HepG2 (cell line): Measurements from ENCODE around the gene ABCB9. TPM values are rescaled to one million over a fixed set of nuclear protein-coding genes. Genes with fewer than 3 reads are reported as not detected.
A peak's percentile ranks its signal among the peaks of the same experiment; 100 is the strongest.

Experiments
- CBX5 ChIP-seq: sonication (generic); formaldehyde crosslinking; IDR thresholded peaks from 2 replicates; pipeline ENCODE4 v1.4.0; 2020; ENCODE audit warnings: missing genetic modification reagents, borderline replicate concordance
- FOXK2 ChIP-seq: fragments of 450-650 bp; IDR thresholded peaks from 2 replicates; pipeline ENCODE4 v1.6.1; 2016
- HNF4A ChIP-seq: sonication (generic); formaldehyde crosslinking; IDR thresholded peaks from 2 replicates; pipeline ENCODE4 v1.4.0; 2020; ENCODE audit warnings: missing genetic modification reagents
- IRF2 ChIP-seq: IDR thresholded peaks from 2 replicates; pipeline ENCODE4 v1.6.1; 2018; ENCODE audit warnings: missing genetic modification reagents, missing compliant biosample characterization
- KAT8 ChIP-seq: IDR thresholded peaks from 2 replicates; pipeline ENCODE4 v1.6.1; 2016; ENCODE audit warnings: missing genetic modification reagents, missing compliant biosample characterization
- MBD4 ChIP-seq: IDR thresholded peaks from 2 replicates; pipeline ENCODE4 v1.6.1; 2012; ENCODE audit warnings: low read length, inconsistent platforms, borderline replicate concordance
- NRL ChIP-seq: sonication (generic); formaldehyde crosslinking; IDR thresholded peaks from 2 replicates; pipeline ENCODE4 v1.5.0; 2020; ENCODE audit warnings: missing genetic modification reagents, mild to moderate bottlenecking, moderate library complexity, borderline replicate concordance
- POLR2G ChIP-seq: fragments of 200-400 bp; formaldehyde crosslinking; IDR thresholded peaks from 2 replicates; pipeline ENCODE4 v1.6.1; 2018; ENCODE audit warnings: mild to moderate bottlenecking, low read depth, low read length, moderate library complexity
- SALL2 ChIP-seq: sonication (generic); formaldehyde crosslinking; IDR thresholded peaks from 2 replicates; pipeline ENCODE4 v1.8.1; 2023; ENCODE audit warnings: mild to moderate bottlenecking, missing genetic modification reagents, inconsistent platforms
- ZBTB1 ChIP-seq: sonication (generic); formaldehyde crosslinking; IDR thresholded peaks from 2 replicates; pipeline ENCODE4 v1.4.0; 2020; ENCODE audit warnings: missing genetic modification reagents, borderline replicate concordance
- ZNF20 ChIP-seq: sonication (generic); formaldehyde crosslinking; IDR thresholded peaks from 2 replicates; pipeline ENCODE4 v1.4.0; 2020; ENCODE audit warnings: mild to moderate bottlenecking, moderate library complexity, missing genetic modification reagents
- ZNF296 ChIP-seq: sonication (generic); formaldehyde crosslinking; conservative IDR thresholded peaks from 2 replicates; pipeline ENCODE4 v1.5.0; 2020; ENCODE audit warnings: mild to moderate bottlenecking, missing genetic modification reagents
- ZNF343 ChIP-seq: sonication (generic); formaldehyde crosslinking; IDR thresholded peaks from 2 replicates; pipeline ENCODE4 v1.4.0; 2020; ENCODE audit warnings: mild to moderate bottlenecking, missing genetic modification reagents
- ZNF484 ChIP-seq: sonication (generic); formaldehyde crosslinking; IDR thresholded peaks from 2 replicates; pipeline ENCODE4 v1.5.1; 2020; ENCODE audit warnings: mild to moderate bottlenecking, low read depth, missing genetic modification reagents, borderline replicate concordance
- ZNF761 ChIP-seq: sonication (generic); formaldehyde crosslinking; conservative IDR thresholded peaks from 2 replicates; pipeline ENCODE4 v1.4.0; 2020; ENCODE audit warnings: mild to moderate bottlenecking, missing genetic modification reagents
- ZNF850 ChIP-seq: sonication (generic); formaldehyde crosslinking; conservative IDR thresholded peaks from 2 replicates; pipeline ENCODE4 v1.9.0; 2021; ENCODE audit warnings: mild to moderate bottlenecking, missing genetic modification reagents
- polyA plus RNA-seq, 8 experiments: library from polyadenylated mRNA; depleted of rRNA in 3 of 8; stranded (reverse) in 7 of 8; unstranded in 1 of 8; fragments of >200 nt; fragmentation: Illumina TruSeq in 4 of 8; extraction: Trizol in 4 of 8; gene quantifications; 2 replicates each; pipeline versions ENCODE4 v1.2.1 to v1.2.3, GENCODE V29; 2011 to 2016; ENCODE audit warnings: low read depth in 4 of 8, missing spikeins in 1 of 8, mixed read lengths in 1 of 8; ENCODE audit not compliant: insufficient read depth in 1 of 8
- total RNA-seq, 5 experiments: library from RNA; depleted of rRNA; stranded (reverse); fragments of >200 nt; fragmentation: Illumina TruSeq; extraction: Trizol; gene quantifications; 2 replicates each; pipeline ENCODE4 v1.2.3, GENCODE V29; 2016; ENCODE audit warnings: low read depth in 1 of 5
- TF ChIP-seq, protein P1 (sequence below): sonication (generic); formaldehyde crosslinking; IDR thresholded peaks from 2 replicates; pipeline ENCODE4 v1.5.1; 2020; ENCODE audit warnings: mild to moderate bottlenecking, missing genetic modification reagents
- TF ChIP-seq, protein P2 (sequence below): sonication (generic); formaldehyde crosslinking; IDR thresholded peaks from 2 replicates; pipeline ENCODE4 v1.4.0; 2020; ENCODE audit warnings: mild to moderate bottlenecking, missing genetic modification reagents
- TF ChIP-seq, protein P3 (sequence below): sonication (generic); formaldehyde crosslinking; IDR thresholded peaks from 2 replicates; pipeline ENCODE4 v1.8.1; 2023; ENCODE audit warnings: missing genetic modification reagents, inconsistent platforms, borderline replicate concordance
- TF ChIP-seq, protein P4 (sequence below): sonication (generic); formaldehyde crosslinking; IDR thresholded peaks from 2 replicates; pipeline ENCODE4 v1.8.0; 2022; ENCODE audit warnings: missing genetic modification reagents, mild to moderate bottlenecking, moderate library complexity, borderline replicate concordance
- TF ChIP-seq, protein P5 (sequence below): IDR thresholded peaks from 2 replicates; pipeline ENCODE4 v1.6.1; 2016; ENCODE audit warnings: missing compliant biosample characterization, missing genetic modification reagents, borderline replicate concordance

ABCB9 gene
- total and polyA plus RNA-seq, 2 of the 13 experiments (the other 11 are each of a cell fraction or from before 2014, with no cell fraction given): 5.1 to 6.0 TPM

DNA sequence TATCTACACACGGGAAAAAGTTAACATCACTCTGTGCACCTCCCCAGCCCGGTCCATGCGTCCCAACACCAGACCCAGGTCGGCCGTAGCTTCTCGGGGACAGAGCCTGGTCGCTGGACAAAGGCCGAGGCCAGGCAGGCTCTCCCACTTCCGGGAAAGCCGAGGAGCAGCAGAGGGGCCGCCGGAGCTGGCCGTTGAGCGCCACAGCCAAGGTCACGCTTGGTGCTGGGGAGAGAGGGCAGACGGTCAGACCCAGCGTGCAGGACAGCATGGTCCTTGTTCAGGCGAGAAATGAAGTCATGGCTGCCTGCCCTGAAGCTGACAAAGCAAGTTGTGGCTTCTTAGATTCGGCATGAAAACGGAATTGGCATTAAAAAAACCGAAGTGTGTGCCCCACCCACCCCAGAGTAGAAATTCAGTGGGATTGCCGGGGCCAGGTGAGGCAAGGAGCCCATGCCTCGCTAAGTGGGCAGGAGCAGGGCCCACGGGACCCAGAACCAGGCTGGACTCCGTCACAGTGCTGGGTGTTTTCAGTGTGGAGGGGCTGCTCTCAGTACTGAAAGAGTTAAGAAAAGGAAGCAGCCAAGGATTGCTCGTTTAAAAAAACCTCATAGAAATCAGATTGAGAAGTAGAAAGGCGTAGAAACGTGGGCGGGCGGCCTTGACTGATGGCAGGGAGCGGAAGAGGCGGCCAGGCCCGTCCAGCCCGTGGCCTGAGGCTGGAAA is 18.5 kb upstream of the ABCB9 start (continued):
- TF ChIP-seq ZNF343 (CRISPR knock-in tag) (no peak), ZBTB1 (CRISPR knock-in tag) (no peak), ZNF20 (no peak), CBX5 (peak; percentile 75; the same call in 1 of the 2 replicates), NRL (CRISPR knock-in tag) (no peak; the same call in 1 of the 2 replicates), POLR2G (peak; percentile 66; the same call in 1 of the 2 replicates), IRF2 (CRISPR knock-in tag) (peak; percentile 87), SALL2 (no peak), ZNF761 (no peak), ZNF850 (CRISPR knock-in tag) (no peak), MBD4 (no peak), KAT8 (peak; percentile 86), ZNF484 (no peak), FOXK2 (no peak), HNF4A (CRISPR knock-in tag) (peak; percentile 77), ZNF296 (CRISPR knock-in tag) (0 out of 2 replicates have a peak, but pooled peaks have one; percentile 30)
- TF ChIP-seq, protein P1, sequence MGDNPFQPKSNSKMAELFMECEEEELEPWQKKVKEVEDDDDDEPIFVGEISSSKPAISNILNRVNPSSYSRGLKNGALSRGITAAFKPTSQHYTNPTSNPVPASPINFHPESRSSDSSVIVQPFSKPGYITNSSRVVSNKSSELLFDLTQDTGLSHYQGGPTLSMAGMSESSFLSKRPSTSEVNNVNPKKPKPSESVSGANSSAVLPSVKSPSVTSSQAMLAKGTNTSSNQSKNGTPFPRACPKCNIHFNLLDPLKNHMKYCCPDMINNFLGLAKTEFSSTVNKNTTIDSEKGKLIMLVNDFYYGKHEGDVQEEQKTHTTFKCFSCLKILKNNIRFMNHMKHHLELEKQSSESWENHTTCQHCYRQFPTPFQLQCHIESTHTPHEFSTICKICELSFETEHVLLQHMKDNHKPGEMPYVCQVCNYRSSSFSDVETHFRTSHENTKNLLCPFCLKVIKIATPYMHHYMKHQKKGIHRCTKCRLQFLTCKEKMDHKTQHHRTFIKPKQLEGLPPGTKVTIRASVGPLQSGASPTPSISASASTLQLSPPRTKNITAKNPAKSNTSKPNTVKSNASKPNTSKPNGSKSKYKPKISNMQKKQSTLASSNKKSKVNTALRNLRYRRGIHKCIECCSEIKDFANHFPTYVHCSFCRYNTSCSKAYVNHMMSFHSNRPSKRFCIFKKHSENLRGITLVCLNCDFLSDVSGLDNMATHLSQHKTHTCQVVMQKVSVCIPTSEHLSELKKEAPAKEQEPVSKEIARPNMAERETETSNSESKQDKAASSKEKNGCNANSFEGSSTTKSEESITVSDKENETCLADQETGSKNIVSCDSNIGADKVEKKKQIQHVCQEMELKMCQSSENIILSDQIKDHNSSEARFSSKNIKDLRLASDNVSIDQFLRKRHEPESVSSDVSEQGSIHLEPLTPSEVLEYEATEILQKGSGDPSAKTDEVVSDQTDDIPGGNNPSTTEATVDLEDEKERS (CRISPR knock-in tag): peak; percentile 70; the same call in 1 of the 2 replicates
- TF ChIP-seq, protein P2, sequence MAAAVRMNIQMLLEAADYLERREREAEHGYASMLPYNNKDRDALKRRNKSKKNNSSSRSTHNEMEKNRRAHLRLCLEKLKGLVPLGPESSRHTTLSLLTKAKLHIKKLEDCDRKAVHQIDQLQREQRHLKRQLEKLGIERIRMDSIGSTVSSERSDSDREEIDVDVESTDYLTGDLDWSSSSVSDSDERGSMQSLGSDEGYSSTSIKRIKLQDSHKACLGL (CRISPR knock-in tag): peak; percentile 79; the same call in 1 of the 2 replicates
- TF ChIP-seq, protein P3, sequence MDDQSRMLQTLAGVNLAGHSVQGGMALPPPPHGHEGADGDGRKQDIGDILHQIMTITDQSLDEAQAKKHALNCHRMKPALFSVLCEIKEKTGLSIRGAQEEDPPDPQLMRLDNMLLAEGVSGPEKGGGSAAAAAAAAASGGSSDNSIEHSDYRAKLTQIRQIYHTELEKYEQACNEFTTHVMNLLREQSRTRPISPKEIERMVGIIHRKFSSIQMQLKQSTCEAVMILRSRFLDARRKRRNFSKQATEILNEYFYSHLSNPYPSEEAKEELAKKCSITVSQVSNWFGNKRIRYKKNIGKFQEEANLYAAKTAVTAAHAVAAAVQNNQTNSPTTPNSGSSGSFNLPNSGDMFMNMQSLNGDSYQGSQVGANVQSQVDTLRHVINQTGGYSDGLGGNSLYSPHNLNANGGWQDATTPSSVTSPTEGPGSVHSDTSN (CRISPR knock-in tag): no peak
- TF ChIP-seq, protein P4, sequence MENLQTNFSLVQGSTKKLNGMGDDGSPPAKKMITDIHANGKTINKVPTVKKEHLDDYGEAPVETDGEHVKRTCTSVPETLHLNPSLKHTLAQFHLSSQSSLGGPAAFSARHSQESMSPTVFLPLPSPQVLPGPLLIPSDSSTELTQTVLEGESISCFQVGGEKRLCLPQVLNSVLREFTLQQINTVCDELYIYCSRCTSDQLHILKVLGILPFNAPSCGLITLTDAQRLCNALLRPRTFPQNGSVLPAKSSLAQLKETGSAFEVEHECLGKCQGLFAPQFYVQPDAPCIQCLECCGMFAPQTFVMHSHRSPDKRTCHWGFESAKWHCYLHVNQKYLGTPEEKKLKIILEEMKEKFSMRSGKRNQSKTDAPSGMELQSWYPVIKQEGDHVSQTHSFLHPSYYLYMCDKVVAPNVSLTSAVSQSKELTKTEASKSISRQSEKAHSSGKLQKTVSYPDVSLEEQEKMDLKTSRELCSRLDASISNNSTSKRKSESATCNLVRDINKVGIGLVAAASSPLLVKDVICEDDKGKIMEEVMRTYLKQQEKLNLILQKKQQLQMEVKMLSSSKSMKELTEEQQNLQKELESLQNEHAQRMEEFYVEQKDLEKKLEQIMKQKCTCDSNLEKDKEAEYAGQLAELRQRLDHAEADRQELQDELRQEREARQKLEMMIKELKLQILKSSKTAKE (CRISPR knock-in tag): peak; percentile 88
- TF ChIP-seq, protein P5, sequence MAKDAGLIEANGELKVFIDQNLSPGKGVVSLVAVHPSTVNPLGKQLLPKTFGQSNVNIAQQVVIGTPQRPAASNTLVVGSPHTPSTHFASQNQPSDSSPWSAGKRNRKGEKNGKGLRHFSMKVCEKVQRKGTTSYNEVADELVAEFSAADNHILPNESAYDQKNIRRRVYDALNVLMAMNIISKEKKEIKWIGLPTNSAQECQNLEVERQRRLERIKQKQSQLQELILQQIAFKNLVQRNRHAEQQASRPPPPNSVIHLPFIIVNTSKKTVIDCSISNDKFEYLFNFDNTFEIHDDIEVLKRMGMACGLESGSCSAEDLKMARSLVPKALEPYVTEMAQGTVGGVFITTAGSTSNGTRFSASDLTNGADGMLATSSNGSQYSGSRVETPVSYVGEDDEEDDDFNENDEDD (CRISPR knock-in tag): peak; percentile 85; the same call in 1 of the 2 replicates
